SHP77 (cell line): ENCODE results near the gene AMBRA1.
A peak's percentile ranks its signal among the peaks of the same experiment; 100 is the strongest.
"Not testable (repeated sequence)": the region's sequence is repeated elsewhere in the genome, so short reads cannot be mapped to it uniquely, and the experiment has no call there.

ENCODE experiments used
- DNase-seq, 2 experiments: peaks; one replicate each; lab custom pipeline; 2025; lab: John Stamatoyannopoulos, UW

AMBRA1 gene

DNA sequence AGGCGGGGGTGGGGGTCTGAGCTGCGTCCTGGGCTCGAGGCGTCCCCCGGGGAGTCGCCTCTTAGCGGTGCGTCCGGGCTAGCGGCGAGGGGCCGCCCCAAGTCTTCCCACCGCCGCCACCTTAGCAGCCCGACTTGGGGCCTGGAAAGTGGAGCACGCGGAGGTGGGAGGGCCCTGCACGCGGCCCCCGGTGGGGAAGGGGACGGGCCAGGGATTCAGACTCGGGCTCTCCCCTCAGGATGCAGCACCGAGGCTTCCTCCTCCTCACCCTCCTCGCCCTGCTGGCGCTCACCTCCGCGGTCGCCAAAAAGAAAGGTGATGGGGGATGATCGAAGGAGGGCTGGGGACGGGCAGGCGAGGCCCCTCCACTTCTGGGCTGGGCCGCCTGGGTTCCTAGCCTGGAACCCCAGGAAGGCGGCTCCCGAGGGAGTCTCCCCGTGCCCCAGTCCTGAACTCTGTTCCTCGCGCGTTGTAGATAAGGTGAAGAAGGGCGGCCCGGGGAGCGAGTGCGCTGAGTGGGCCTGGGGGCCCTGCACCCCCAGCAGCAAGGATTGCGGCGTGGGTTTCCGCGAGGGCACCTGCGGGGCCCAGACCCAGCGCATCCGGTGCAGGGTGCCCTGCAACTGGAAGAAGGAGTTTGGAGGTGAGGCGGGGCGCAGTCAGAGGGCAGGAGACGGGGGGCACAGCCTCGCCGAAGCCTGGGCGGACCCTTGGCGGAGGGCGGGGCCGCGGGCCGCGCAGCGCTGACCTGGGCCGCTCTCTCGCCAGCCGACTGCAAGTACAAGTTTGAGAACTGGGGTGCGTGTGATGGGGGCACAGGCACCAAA lies 211.8 kb downstream of the AMBRA1 start:
- no peak for DNase-seq

DNA sequence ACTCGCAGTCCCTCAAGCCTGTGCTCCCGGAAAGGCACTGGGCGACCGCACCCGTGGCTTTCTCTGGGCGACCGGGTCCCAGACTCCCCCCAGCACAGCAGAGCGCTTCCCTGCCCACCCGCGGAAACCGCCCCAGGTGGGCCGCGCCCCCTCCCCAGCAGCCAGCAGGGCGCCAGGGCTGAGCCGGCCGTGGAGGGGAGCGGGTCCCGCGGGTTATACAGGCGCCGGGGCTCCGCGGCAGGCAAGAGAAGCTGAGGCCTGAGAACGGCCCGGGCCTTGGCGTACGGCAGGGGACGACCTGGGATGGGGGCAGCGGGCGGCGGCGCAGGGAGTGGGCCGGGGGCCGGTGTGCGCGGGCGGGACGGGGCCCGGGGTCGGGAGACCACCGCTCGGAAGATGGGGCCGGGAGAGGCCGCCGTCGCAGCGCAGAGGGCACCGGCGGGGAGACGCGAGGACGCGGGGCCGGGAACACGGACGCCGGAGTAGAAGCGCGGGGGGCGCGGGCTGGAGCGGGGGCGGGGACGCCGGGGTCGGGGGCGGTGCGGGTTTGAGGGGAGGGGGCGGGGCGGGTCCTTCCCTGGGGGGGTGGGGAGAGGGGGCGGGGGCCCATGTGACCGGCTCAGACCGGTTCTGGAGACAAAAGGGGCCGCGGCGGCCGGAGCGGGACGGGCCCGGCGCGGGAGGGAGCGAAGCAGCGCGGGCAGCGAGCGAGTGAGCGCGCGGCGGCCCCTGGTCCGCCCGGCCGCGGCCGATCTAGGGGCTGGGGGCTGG lies 212.6 kb downstream of the AMBRA1 start, which contains the start of gene MDK:
TSS of gene MDK (plus strand) at position 622 of the 771 bp plus-strand sequence. CDS start 389 bp downstream, outside the sequence.
- DNase-seq: peak in 1 of 2 experiments; percentile 18

- DNase-seq: peak; percentile 21 to 23
Observed at GRCh38 chr11:46380340-46381047, 213.3 kb downstream of the AMBRA1 start.

GRCh38 chr11:46379482-46380293 lies 214.1 kb downstream of the AMBRA1 start:
- peak in 1 of 2 experiments; percentile 47 for DNase-seq

DNA sequence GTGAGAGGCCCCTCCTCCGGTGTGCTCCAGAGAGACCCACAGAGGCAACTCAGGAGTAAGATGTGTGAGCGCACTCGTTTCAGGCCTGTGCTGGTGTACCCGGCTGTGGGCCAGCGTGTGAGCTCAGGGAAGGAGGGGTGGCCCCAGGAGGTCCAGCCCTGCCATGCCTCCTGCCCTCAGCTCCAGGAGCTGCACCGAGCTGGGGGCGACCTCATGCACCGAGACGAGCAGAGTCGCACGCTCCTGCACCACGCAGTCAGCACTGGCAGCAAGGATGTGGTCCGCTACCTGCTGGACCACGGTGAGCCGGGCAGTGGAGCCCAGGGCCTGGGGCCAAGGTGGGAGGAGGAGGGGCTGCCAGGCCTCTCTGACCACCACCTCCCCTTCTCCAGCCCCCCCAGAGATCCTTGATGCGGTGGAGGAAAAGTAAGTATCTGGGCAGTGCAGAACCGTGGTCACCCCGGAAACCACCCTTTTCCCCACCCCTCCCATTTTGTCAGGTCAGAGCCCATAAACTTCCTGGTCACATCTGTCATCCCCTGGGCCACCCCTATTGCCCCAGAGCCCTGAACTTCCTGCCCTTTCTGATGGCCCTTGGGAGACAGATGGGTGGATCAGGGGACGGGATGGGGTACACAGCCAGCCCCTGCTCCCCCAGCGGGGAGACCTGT lies 214.9 kb downstream of the AMBRA1 start:
- DNase-seq: no peak

DNA sequence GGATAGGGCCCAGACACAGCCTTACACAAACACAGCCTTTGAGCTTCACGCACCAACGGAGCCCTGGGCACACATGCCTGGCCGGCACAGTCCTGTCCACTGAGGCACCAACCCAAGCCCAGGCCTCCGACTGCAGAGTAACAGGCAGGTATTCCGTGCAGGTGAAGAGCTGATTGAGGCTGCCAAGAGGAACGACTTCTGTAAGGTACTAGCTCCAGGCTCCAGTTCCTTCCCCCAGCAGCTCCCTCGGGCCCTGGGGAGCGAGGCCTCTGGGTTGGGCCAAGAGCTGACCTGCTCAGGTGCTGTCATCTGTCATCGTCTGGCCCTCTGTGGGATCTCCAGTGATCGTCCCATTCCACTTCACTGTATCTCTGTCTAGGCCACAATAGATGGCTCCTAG lies 215.5 kb downstream of the AMBRA1 start:
- no peak for DNase-seq

- no peak for DNase-seq
Observed at GRCh38 chr11:46377831-46378230, 216.0 kb downstream of the AMBRA1 start.

DNA sequence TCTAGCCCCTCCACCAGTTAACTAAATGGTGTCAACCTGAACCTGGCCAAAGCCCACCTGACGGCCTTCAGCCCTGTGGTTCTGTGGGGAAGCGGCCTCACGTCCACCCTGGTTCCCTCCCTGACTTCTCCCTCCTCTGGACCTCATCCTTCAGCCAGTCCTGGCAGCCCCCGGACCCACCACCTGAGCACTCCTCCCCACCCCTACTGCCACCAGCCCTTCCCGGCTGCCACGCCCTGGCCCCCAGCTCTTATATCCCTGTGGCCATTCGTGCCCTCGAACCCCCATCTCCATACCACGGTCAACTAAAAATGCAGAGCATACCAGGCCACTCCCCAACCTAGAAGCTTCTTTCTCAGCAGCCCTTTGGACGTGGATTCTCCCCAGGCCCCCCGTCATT lies 216.5 kb downstream of the AMBRA1 start:
- DNase-seq: no peak

DNA sequence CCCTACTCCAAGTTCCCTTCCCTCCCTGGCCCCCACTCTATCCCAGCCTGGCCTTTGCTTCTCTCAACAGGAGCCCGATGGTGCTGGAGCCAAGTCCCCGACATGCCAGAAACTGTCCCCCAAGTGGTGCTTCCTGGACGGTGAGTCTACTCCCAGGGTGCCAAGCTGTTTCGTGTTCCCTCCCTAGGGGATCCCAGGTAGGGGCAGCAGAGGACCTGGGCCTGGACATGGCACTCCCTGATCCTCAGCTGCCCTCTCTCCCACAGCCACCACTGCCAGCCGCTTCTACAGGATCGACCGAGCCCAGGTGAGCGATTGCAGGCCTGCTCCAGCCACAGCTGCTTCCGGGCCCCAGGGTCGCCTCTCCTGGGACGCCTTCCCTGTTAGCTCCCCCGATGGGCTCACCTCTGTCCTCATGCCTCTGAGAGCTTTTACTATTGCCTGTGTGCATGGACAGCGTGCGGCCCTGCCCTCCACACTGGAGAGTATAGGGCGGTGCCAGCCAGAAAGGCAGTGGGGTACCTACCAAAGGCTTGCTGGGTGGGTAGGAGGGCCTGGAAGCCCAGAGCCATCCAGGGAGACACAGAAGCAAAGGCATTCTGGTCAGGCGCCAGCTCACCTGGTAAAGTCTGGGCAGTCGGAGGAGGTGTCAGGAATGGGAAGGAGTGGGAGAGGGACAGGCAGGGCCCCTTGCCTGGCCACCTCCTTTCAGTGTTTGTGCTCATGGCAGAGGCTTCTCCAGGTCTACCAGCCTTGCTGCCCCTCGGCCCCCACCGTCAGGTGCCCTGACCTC lies 217.4 kb downstream of the AMBRA1 start:
- no peak for DNase-seq

GRCh38 chr11:46375392-46376101 lies 218.3 kb downstream of the AMBRA1 start:
- DNase-seq: no peak

GRCh38 chr11:46374815-46375214 lies 219.0 kb downstream of the AMBRA1 start:
- DNase-seq: no peak

DNA sequence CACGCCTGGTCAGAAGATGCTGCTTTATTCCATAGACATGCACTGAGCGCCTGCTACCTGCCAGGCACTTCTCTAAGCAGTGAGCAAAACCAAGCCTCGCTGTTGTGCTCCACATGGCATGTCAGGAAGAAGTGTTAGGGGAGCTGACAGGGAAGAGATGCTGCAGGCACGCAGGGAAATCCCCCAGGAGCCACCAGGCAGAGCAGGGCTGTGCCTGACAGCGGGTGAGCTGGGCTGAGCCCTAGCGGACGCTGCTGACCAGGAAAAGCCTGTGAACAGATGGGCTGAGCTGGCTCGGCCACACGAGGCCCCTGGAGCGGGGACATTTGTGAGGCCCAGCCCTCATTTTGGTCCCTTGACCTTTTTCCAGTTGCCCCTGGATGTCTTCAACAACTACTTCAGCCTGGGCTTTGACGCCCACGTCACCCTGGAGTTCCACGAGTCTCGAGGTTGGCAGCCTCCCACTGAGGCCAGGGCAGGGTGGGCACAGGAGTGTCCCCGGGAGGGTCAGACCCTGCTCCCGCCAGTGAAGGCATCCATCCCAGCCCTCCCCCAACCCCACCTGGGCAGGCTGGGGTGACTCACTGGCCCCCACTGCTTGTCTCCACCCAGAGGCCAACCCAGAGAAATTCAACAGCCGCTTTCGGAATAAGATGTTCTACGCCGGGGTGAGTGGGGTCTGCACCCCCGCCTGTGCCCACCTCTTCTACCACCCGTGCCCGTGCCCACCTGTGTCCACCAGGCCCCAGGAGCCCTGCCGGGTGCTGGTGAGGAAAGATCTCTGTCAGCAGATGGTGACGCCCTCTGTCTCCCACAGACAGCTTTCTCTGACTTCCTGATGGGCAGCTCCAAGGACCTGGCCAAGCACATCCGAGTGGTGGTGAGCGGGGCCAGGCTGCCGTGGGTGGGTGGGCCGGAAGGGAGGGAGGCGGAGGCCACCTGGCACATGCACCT lies 219.8 kb downstream of the AMBRA1 start:
- DNase-seq: no peak

GRCh38 chr11:46372501-46372900 lies 221.3 kb downstream of the AMBRA1 start:
- DNase-seq: not testable (repeated sequence)

- no peak for DNase-seq
Observed at GRCh38 chr11:46372086-46372485, 221.7 kb downstream of the AMBRA1 start.

DNA sequence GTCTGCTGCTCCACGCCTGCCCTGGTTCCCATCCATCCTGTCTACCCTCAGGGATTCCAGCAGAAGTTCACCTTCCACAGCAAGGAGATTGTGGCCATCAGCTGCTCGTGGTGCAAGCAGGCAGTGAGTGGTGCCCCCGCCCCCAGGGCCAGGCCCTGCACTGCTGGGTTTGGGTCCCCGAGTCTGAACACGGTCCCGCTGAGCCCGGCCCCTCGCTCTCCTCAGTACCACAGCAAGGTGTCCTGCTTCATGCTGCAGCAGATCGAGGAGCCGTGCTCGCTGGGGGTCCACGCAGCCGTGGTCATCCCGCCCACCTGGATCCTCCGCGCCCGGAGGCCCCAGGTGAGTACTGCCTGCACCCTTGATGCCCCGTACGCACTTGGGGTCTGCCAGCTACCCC lies 222.6 kb downstream of the AMBRA1 start:
- DNase-seq: not testable (repeated sequence)

DNA sequence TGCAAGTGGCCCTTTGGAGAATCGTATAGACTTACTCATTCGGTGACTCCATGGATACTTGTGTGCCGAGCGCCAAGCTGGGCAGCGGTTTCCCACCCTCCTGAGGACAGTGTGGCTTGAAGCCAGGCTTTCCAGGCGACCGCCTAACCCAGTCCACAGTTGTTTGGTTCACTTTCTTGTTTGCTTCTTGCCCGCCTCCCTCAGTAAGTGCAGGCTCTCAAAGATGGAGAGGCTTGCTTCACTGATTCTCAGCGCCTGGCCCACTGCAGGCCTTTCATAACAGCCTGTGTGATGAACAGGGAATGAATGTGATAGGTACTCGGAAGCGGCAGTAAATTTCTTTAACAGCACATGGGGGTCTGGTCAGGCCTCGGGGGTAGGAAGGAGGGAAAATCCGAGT lies 223.6 kb downstream of the AMBRA1 start:
- DNase-seq: no peak

DNA sequence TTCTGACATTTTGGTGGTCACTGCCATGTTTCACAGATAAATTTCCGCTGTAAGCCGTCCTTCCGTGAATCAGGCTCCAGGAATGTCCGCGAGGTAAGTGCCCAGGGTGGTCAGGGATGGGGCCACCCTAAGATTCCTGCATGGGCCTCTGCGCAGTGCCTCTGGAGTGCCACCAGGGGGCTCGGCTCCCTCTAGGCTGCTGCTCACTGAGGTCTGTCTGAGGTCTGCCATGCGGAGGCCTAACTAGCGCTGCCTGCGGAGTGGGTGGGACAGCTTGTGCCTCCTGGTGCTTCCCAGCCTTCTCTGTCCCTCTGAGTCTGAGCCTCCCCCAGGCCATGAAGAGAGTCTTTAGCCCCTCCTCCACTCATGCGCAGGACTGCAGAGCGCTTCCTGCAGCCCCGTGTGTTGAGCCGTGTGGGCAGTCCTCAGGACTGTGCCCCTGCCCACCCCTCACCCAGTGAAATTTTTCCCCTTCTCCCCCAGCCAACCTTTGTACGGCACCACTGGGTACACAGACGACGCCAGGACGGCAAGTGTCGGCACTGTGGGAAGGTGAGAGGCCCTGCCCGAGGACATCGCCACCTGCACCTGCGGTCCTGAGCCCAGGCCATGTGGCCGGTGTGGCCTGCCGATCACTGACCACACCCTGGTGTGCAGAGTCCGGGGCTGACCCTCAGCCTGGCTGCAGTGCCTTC lies 224.2 kb downstream of the AMBRA1 start:
- peak; percentile 46 to 55 for DNase-seq

- DNase-seq: no peak
Observed at GRCh38 chr11:46367916-46368267, 225.9 kb downstream of the AMBRA1 start.
